NCI-H526 (cell line): ENCODE results near the gene COTL1.
"Not testable (repeated sequence)": the region's sequence is repeated elsewhere in the genome, so short reads cannot be mapped to it uniquely, and the experiment has no call there.

ENCODE experiments used
- DNase-seq, 2 experiments: peaks; one replicate each; lab custom pipeline; 2025; lab: John Stamatoyannopoulos, UW

Gene COTL1

DNA sequence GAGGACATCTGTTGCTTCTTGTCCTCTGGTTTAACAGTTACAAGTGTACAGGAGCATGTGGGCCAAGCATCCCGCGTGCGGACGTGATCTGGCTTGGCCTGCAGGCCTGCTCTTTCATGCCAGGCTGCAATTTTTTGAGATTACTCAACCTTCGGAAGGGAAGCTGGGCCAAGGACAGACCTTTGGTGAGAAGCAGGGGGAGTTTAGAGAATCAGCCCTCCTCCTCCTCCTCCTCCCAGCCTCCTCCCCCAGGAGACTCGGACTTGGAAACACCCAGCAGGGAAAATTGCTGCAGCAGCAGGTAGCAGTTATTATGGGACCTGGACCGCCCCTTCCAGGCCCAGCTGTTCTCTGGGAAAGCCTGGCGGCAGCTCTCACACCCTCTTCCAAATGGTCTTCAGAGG lies 25.3 kb upstream of the COTL1 start:
- DNase-seq = no peak

DNA sequence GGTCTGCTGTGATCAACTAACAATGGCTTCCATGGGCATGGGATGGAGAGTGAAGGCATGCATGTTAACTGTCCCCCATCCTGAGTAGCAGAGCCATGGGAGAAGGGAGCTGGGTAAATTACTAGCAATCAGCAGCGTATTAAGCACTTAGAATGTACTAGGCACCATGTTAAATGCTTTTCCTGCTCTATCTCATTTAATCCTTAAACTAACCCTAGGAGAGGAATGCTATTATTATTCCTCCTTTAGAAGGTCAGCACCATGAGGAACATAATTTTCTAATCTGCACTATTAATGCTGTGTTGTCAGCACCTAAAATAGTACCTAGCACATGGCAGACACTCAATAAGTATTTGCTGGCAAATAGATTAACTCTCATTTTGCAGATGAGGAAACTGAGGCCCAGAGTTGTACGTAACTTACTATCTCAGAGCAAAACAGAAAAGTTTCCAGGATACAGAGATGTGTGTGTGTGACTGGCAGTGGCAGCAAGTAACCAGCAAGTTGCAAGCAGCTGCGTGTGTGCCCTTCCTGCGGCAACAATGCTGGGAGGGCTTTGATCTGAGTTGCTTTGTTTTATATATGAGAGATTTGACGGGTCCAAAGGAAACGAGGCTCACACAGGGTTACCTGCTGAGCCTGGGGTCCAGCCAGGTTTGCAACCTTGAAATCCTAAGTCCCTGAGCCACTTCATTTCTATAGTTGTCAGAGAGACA lies 23.9 kb upstream of the COTL1 start:
- DNase-seq = no peak

DNA sequence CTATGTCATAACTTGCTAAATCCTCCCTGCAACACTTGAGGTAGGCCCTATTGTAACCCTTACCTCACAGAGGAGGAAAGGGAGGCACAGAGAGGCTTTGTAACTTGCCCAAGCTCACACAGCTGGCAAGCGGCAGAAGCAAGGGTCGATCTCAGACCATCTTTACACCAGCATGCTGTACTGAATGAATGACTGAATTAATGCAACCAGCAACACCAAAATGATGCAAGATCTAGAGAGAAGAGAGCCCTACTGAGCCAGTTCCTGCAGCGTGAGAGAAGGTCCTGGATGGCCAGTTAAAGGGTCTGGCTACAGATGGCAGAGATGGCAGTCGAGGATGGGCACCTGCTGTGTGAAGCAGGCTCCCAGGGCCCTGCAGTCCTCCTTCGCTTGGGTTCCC lies 22.3 kb upstream of the COTL1 start:
- no peak for DNase-seq

DNA sequence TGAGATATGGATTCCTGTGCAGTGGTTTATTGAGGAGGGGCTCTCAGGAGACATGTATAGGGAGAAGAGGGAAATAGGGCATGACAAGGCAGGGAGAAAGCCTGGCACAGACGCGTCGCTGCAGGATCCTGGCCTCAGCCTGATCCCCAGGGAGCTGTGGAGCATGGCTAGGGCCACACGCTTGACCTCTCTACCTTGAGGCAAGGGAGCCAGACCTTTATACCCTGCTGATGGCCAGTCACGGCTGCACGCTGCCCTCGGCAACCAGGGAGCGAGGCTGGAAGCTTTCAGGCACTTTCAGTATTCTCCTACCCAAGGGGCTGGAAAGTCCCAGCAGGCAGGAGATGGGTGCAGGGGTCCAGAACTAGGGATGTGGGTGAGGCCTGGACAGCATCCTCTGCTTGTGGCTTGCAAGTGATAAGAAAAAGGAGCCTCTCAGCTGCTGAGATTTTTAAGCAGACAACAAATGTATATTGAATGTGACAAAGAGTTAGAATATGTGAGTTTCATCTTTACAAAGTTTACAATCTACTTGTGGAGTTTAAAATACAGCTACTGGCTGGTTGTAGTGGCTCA lies 20.4 kb upstream of the COTL1 start:
- no peak for DNase-seq

DNA sequence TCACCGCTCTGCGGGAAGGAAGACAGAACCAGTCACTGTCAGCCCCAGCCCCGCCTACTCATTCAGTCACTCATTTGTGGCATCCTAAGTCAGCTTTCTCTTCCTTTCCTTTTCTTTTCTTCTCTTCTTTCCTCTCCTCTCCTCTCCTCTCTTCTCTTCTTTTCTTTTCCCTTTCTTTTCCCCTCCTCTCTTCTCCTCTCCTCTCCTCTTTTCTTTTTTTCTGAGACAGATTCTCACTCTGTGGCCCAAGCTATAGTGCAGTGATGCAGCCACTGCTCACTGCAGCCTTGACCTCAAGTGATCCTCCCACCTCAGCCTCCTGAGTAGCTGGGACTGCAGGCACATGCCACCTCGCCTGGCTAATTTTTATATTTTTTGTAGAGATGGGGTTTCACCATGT lies 19.8 kb upstream of the COTL1 start:
- DNase-seq = no peak

DNA sequence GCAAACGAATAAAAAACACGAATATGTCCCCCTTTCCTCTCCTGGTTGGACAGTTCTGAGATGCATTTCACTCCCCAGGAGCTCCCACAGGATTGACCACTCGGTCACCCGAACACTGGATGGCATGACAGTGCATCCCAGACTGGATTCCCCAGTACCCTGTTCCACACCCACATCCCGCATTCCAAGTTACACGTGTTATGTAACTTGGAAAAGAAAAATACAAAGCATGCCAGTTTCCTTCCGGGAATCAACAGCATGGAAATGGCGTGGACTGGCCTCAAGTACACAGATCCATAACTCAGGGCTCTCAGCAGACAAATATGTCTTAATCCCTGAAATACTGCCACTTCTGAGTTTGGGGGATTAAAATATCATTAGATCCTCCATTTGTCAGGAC lies 17.8 kb upstream of the COTL1 start:
- DNase-seq = no peak

DNA sequence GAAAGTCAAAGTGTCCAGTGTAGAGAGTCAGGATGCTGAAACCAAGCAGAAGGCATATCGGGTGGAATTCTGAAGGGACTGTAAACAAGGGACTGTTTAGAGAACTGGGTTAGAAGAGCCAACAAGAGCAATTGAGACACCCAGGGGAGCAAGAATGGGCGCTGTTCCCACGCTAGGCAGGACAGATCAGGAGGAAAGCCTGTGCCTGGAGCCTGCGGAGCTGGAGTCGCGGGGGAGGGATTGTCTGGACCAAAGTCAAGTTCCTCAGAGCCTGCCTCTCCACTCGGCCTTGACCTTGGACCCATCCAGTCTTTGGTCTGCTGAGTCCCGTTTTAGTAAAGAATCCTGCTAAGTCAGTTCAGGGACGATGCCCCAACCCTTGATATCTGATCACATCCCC lies 15.7 kb upstream of the COTL1 start:
- no peak for DNase-seq

DNA sequence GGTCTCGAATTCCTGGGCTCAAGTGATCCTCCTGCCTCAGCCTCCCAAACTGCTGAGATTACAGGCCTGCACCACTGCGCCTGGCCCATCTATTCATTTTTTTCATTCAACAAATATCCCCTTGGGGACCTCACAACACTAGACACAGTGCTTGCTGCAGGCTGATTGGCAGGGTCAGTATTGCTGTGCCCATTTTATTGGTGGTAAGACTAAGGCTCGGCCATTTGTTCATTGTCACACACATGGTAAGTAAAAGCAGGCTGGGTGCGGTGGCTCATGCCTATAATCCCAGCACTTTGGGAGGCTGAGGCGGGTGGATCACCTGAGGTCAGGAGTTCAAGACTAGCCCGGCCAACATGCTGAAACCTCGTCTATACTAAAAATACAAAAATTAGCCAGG lies 15.0 kb upstream of the COTL1 start:
- DNase-seq = not testable (repeated sequence)

DNA sequence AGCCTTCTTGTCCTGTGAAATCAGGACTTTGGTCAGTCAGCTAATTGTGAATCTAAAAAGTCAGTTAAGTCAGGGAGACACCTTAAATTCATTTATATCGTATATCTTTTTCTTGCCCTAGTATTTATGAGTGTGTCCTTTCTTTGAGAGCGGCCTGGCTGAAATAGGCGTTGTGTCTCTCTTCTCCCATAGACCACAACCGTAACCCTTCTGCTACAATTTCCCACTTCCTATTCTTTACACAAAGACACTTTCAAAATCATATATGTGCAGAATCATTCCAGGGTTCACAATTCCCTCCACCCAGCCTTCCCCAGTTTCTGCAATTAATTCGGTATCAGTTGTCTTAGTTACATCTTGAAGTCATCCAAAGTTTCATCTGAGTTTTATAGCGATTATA lies 14.0 kb upstream of the COTL1 start:
- DNase-seq = no peak

DNA sequence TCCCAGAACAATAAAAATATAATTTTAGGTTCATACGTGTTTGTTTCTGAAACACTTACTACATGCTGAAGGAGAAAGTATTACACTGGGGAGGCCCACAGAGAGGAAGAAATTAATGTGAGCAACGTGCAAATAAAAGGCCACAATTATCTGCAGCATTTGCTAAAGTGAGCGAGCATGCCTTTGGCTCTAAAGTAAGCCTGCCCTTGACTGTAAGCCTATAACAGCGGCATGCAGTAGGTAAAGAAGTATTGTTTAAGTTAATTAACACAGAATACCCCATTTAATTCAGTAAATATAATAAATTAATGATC lies 13.2 kb upstream of the COTL1 start:
- no peak for DNase-seq

DNA sequence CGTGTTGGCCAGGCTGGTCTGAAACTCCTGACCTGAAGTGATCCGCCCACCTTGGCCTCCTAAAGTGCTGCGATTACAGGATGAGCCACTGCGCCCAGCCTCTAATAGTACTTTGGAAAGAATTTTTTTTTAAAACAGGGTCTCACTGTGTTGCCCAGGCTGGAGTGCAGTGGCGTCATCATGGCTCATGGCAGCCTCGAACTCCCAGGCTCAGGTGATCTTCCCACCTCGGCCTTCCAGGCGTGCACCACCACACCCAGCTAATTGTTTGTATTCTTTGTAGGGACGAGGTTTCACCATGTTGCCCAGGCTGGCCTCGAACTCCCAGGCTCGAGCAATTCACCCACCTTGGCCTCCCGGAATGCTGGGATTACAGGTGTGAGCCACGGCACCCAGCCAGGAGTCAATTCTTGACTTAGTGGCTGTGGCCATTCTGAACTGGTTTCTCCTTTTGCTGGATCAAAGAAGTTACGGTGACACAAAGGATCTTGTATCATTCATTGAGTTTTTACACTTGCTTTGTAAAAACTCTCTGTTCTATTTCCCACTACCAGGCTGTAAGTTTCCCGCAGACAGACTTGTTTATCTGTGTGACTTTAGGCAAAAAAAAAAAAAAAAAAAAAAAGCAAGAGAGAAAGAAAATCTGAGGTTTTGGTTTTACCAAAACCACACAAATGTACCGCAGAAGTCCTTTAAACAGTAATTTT lies 12.7 kb upstream of the COTL1 start:
- DNase-seq = no peak

DNA sequence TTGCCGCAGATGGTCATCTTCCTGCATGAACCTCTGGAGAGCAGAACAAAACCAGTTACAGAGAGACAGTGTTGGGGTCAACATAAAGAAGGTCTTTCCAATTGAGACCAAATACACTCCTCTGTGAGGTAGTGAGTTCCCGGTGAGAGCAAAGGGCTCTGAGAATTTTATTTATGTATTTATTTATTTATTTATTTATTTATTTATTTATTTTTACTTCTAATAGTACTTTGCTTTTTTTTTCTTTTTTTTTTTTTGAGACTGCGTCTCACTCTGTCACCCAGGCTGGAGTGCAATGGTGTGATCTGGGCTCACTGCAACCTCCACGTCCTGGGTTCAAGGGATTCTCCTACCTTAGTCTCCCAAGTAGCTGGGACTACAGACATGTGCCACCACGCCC lies 12.1 kb upstream of the COTL1 start:
- DNase-seq = no peak

DNA sequence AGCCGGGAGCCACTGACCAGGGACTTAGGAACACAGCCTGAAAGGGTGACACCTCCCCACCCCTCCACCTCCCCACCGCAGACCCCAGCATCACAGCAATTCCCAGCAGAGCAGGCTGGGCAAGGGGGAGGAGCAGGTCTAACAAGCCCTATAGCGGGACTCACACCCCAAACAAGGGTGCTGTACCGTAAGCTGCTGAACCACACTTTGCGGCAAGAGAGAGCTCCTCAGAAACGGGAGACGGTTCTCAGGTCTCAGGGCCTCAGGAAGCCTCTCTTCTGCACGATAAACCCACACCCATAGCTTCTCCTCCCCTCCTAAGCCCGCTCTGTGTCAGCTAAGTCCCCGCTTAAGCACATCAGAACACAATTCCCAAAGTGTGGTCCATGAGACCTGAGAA lies 11.7 kb upstream of the COTL1 start:
- no peak for DNase-seq

DNA sequence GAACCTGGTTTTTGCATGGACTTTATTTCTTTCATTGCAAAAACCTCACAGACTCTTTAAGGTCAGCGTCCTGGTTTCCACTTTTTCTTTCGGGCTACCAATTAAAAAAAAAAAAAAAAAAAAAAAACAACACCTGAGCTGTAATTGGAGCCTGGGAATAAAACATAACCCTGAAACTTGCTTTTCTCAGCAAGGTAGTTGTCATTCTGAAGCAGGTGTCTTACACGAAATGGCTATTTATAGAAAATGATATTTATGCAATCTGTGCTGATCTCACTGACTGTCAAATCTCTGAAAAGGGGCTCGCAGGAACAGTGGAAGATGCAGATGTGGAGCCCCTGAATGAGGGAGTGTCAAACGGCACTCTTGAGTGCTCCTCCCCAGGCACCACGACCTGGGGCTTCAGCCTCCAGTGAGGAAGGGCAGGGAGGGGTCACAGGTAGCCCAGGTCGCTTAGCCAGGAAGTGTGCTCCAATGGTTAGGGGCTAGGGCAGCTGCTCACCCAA lies 10.4 kb upstream of the COTL1 start:
- no peak for DNase-seq

DNA sequence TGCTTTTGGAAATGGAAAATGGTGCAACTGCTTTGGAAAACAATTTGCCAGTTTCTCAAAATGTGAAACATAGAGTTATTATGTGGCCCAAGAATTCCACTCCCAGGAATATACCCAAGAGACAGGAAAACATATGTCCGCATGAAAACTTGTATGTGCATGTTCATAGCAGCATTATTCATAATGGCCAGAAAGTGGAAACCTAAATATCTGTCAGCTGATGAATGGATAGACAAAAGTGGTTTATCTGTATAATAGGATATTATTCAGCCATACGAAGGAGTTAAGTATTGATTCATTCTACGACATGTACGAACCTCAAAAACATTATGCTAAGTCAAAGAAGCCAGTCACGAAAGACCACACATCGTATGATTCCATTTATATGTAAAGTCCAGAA lies 7.7 kb upstream of the COTL1 start:
- no peak for DNase-seq

DNA sequence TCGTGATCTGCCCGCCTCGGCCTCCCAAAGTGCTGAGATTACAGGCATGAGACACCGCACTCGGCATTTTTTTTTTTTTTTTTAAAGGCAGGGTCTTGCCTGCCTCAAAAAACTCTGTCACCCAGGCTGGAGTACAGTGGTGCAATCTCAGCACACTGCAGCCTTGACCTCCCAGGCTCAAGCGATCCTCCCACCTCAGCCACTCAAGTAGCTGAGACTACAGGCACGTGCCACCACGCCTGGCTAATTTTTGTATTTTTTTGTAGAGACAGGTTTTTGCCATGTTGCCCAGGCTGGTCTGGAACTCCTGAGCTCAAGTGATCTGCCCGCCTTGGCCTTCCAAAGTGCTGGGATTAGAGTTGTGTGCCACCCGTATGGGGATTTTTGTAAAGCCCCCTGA lies 3.0 kb upstream of the COTL1 start:
- DNase-seq = not testable (repeated sequence)

DNA sequence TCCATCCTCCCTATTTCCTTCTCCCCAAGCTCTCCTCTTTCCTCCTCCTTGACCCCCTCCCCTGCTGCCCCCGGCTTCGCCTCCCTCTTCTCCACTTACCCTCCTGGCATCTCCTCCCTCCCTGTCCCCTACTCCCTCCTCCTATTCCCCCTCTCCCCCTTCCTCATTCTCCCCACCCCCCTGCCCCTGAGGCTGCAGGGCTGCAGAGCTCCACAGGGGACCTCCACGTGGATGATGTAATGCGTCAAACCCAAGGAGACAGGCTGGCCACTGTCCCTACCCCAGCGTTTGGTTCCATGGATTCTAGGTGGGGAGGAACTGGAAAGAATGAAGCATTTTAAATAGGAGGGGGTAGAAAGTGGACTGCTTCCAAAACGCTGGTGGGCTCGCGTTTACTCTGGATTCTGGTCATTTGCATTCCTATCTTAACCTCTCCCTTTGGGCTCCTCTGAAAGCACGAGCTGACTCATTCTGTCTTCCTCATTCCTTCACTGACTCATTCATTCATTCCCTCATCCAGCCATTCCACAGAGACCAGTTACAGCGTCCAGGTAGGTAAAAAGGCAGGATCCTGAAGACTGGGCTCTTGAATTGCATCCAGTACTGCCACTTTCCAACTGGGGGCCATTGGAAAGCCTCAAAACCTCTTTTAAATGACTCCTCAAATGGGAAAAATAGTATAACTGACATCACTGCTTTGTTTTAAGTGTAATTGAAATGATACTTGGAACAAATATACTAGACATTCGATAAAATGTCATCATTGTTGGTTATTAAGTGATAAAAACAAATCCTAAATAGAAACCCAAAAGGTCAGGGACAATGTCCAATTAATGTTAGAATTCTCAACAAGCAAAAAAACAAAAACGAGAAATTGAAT lies 943 bp upstream of the COTL1 start:
- no peak for DNase-seq

DNA sequence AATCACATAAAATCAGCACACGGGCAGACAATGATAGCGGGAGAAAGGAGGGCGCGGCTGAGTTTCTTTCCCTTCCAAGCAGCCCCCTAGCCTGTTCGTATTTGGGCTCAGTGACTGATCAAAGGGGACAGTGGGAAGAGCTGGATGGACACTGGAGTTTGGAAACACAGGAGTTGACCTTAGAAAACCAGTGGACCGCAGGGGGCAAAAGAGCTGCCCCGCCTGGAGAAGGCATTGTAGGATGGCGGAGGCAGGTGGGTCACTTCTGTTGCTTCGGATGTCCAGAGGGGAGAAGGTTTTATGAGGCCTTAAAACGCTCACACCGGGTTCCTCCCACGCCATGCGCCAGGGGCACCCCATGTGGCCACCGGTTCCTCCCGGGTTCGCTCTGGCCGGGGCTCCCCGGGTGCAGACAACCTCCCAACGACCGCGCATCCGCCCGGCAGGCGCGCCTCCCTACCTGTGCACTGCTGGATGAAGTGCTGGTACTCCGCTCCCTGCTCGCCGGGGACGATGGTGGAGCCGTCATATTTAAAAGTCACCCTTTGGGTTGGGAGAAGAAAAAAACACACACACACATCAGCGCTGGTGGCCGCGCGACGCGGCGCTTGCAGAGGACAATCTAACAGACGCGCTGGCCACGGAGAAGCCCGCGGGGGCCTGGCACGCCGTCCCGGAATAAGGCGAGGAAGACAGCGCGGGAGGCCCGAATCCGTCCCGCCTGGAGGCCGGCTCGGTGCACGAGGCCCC lies 662 bp downstream of the COTL1 start:
- DNase-seq = peak in 1 of 2 experiments; percentile 37

DNA sequence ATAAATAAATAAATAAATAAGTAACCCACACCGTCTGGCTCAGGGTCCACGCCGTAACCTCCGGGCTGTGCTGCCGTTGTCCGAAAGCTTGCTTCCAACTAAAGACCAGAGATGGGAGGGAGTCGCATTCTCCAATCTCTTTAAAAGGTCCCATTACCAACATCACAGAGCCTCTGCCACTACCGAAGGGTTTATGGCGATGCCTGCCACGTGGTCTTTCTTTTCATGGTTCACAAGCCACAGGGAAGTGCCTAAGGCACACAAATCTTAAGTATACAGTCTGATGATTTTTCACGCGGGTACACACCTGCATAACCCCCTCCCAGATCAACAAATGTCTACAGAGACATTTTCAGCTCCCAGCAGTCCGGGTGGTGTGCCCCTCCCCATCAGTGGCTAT lies 1.4 kb downstream of the COTL1 start:
- DNase-seq = peak; percentile 0 to 36

DNA sequence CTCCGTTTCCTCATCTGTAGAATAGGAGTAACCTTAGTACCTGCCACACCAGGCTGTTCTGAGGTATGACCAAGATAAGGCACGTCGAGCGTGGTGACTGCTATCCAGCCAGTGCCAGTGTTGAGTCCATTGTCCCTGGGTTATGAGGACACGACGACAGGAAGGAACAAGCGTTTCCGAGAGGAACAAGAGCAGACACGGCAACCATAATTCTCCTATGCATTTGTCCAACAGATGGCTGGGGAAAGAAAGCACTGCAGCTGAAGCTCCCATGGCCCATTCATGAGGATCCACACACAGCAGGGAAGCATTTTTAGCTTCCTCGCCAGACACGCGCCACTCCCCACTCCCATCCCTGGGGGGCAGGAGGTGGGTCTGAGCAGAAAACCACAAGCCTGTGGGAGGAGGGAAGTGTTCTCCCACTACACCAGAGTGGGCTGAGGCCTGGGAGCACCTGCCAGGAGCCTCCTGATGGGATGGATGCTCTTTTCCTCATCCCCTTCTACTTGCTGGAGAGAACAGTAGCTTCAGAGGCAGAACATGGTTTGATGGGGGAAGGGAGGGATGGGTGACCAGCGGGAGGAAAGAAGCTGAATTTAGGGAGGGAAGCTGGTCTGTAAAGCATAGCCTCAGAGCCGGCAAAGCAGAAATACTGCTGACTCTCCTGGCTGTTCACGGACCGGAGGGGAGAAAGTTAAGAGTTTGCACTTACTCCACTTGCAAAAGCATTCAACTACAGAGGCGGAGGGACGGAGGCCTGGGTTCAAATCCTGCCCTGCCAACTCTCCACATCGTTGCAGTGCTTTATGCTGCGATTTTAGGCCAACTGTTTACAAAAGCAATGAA lies 2.7 kb downstream of the COTL1 start:
- no peak for DNase-seq

DNA sequence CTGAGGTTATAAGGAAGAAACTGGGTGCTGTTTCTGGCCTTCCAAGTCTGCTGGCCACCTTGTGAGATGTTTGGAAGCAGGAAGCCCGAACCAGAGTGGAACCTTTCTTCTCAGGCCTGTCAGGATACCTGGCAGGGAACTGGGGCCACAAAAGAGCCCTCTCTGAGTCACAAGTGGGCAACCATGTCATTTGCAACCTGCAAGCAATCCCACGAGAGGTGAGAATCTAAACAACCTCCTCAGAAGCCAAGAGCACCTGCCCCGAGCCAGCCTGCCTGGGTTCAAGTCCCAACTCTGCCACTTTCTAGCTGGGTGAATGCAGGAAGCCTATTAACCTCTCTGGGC lies 3.3 kb downstream of the COTL1 start:
- no peak for DNase-seq
